ENCODE measurements around the gene PDE6G. TPM values are rescaled to one million over a fixed set of nuclear protein-coding genes. Genes with fewer than 3 reads are reported as not detected.

The PDE6G gene
- total and polyA plus RNA-seq, 2 of the 13 experiments (the other 11 are each of a cell fraction or from before 2014, with no cell fraction given): 1.4 to 6.7 TPM

GRCh38 chr17:81684442-81684911, 28.1 kb upstream of the PDE6G start:
- WGBS (ENCODE audit: low lambda C conversion rate): 0% methylated on average over 16 of the region's 16 CpGs
- peak overlapping the region; percentile 94 for H3K4me2 ChIP-seq (ENCODE audit: low read depth, low read length)
- intact Hi-C loops (cut with micrococcal nuclease; ENCODE audit: unreplicated experiment) (no loop called here), in situ Hi-C loops (cut with HindIII; ENCODE audit: extremely low pct_ligation_motif_present, low pct_unique_long_range_greater_than_20kb) (no loop called here)
- peaks cover 33 to 42% of the 10 kb centered on the region in 2 experiments; a peak in 4 of 5 replicates for H3K36me3 ChIP-seq (replicated peaks in 1 of 2; ENCODE audit: control insufficient read depth in 1 of 2, insufficient read depth in 2 of 2, low read length in 2 of 2)
- no peaks in the 10 kb centered on the region; a peak in 1 of 5 replicates for H3K27me3 ChIP-seq (ENCODE audit: control insufficient read depth in 1 of 2, insufficient read depth in 2 of 2, low read length in 2 of 2)
- H2AFZ ChIP-seq (ENCODE audit: low read length): no peak overlapping the region
- ChIA-PET CTCF (ENCODE audit: low intra/inter-chr PET ratio, low total read pairs) (no interaction called here), POLR2A (interaction anchor here (0.8 to 4.5 kb wide), 15 partner anchors 9 to 446 kb away, joined by 3 to 124 read pairs (median 8); partner anchors contain the start of genes CCDC137, MRPL12, NDUFAF8 and OXLD1)
- peaks cover 41% of the 10 kb centered on the region for H3K4me1 ChIP-seq (ENCODE audit: insufficient read depth, low read length)
- H3K4me3 ChIP-seq (replicated peaks in 1 of 3; ENCODE audit: insufficient read depth in 1 of 3, low read depth in 2 of 3, low read length in 3 of 3): peak overlapping the region; percentile 94 to 99 (median 96)
- H4K20me1 ChIP-seq (ENCODE audit: insufficient read depth, low read length): no peaks in the 10 kb centered on the region
- peak; percentile 44 for DNase-seq (ENCODE audit: low spot score)
- TSS peak; percentile 71 for BruUV-seq (replicated peaks)
- no peak for FAIRE-seq
- peaks cover 35% of the 10 kb centered on the region for H3K79me2 ChIP-seq (ENCODE audit: insufficient read depth, low read length)
- peak overlapping the region; percentile 94 for H3K9ac ChIP-seq (ENCODE audit: insufficient read depth, low read depth, low read length)
- no peaks in the 10 kb centered on the region for H3K9me3 ChIP-seq (ENCODE audit: low read length)
- ATAC-seq: no peak
- H3K27ac ChIP-seq (ENCODE audit: extremely low read length, insufficient read depth, low read length): peak overlapping the region; percentile 53
- no peak for TF ChIP-seq LCORL (IDR thresholded peaks at IDR 0.05)
- no peak for TF ChIP-seq LCORL (CRISPR knock-in tag; IDR thresholded peaks at IDR 0.05)
- no peak for TF ChIP-seq FOXA3 (CRISPR knock-in tag; IDR thresholded peaks at IDR 0.05)
- no peak for TF ChIP-seq ZNF616 (CRISPR knock-in tag; IDR thresholded peaks at IDR 0.05; ENCODE audit: low read depth)
- no peak for TF ChIP-seq ZHX1 (CRISPR knock-in tag; IDR thresholded peaks at IDR 0.05; ENCODE audit: low read depth)
- TF ChIP-seq ZNF362 (CRISPR knock-in tag; IDR thresholded peaks at IDR 0.05; ENCODE audit: borderline replicate concordance): no peak
- no peak for TF ChIP-seq MTF2 (CRISPR knock-in tag; IDR thresholded peaks at IDR 0.05; ENCODE audit: borderline replicate concordance)
- no peak for TF ChIP-seq KDM2A (CRISPR knock-in tag; IDR thresholded peaks at IDR 0.05; ENCODE audit: borderline replicate concordance, low read depth)
- no peak for TF ChIP-seq PHF5A (CRISPR knock-in tag; IDR thresholded peaks at IDR 0.05; ENCODE audit: low read depth, unreplicated experiment)
- no peak for TF ChIP-seq ZNF816 (CRISPR knock-in tag; IDR thresholded peaks at IDR 0.05; ENCODE audit: borderline replicate concordance)
- TF ChIP-seq, protein P1, sequence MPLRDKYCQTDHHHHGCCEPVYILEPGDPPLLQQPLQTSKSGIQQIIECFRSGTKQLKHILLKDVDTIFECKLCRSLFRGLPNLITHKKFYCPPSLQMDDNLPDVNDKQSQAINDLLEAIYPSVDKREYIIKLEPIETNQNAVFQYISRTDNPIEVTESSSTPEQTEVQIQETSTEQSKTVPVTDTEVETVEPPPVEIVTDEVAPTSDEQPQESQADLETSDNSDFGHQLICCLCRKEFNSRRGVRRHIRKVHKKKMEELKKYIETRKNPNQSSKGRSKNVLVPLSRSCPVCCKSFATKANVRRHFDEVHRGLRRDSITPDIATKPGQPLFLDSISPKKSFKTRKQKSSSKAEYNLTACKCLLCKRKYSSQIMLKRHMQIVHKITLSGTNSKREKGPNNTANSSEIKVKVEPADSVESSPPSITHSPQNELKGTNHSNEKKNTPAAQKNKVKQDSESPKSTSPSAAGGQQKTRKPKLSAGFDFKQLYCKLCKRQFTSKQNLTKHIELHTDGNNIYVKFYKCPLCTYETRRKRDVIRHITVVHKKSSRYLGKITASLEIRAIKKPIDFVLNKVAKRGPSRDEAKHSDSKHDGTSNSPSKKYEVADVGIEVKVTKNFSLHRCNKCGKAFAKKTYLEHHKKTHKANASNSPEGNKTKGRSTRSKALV (CRISPR knock-in tag; IDR thresholded peaks at IDR 0.05): no peak
- TF ChIP-seq KAT8 (CRISPR knock-in tag; IDR thresholded peaks at IDR 0.05): no peak
- no peak for TF ChIP-seq ZNF256 (CRISPR knock-in tag; conservative IDR thresholded peaks at IDR 0.05)
- peak; percentile 54; the same call in 1 of the 2 replicates for TF ChIP-seq FOSL2 (CRISPR knock-in tag; IDR thresholded peaks at IDR 0.05)
- TF ChIP-seq EEA1 (CRISPR knock-in tag; IDR thresholded peaks at IDR 0.05; ENCODE audit: borderline replicate concordance): peak; percentile 11; the same call in 1 of the 2 replicates
- no peak for TF ChIP-seq ZNF660 (CRISPR knock-in tag; IDR thresholded peaks at IDR 0.05; ENCODE audit: borderline replicate concordance, low read depth)
- no peak for TF ChIP-seq MTA1 (CRISPR knock-in tag; IDR thresholded peaks at IDR 0.05; ENCODE audit: borderline replicate concordance)
